NCI-H1092 treated with DMSO at 0.1 percent for 48 hours (cell line): ENCODE measurements around the gene SLC39A13.
A peak's percentile ranks its signal among the peaks of the same experiment; 100 is the strongest.

Experiments used
- DNase-seq: peaks from one replicate; lab custom pipeline; 2025; lab: John Stamatoyannopoulos, UW

SLC39A13 gene

DNA sequence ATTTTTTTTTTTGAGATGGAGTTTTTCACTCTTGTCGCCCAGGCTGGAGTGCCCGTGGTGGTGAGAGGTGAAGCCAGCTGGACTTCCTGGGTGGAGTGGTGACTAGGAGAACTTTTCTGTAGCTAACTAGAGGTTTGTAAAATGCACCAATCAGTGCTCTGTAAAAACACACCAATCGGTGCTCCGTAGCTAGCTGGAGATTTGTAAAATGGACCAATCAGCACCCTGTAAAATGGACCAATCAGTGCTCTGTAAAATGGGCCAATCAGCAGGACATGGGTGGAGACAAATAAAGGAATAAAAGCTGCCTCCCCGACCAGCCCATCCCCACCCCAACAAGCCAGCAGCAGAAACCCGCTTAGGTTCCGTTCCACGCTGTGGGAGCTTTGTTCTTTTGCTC, 45.0 kb downstream of the SLC39A13 start:
- no peak for DNase-seq

- peak; percentile 85 for DNase-seq
These were observed 45.9 kb downstream of the SLC39A13 start for GRCh38 chr11:47454258-47454671.

GRCh38 chr11:47460571-47461235, 52.3 kb downstream of the SLC39A13 start:
- no peak for DNase-seq

- no peak for DNase-seq
These were observed 53.5 kb downstream of the SLC39A13 start for GRCh38 chr11:47461876-47462275.

DNA sequence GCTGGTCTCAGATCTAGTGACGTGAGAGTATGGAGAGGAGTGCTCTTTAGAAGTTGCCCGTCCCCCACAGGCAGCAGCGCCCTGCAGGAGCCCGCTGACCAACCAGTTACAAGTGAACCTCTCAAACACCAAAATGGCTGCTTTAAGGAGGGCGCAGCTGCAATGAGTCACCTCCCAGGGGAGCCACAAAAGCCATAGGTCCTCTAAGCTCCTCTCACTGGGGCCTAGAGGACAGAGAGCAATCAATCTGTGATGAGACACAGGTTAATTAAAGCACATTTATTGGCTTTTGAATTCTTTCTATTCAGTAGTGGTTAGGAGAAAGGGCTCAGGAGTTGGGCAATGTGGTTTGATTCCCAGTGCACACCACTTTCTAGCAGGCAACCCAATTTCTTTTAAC, 56.1 kb downstream of the SLC39A13 start:
- peak; percentile 96 for DNase-seq
